ENCODE measurements around the gene APOBEC2. TPM values are rescaled to one million over a fixed set of nuclear protein-coding genes. Genes with fewer than 3 reads are reported as not detected.

The APOBEC2 gene
- polyA plus RNA-seq, 1 donor (not counting 4 experiments of a cell fraction or from before 2014, with no cell fraction given), result 0.05 TPM

GRCh38 chr6:41111017-41111416, 58.0 kb downstream of the APOBEC2 start:
- Histone ChIP-seq H3K9ac (ENCODE audit: control insufficient read depth, extremely low read depth, insufficient read depth, low read length) (no peak overlapping the region), H3K79me2 (ENCODE audit: control insufficient read depth, insufficient read depth, low read length) (no peaks in the 10 kb centered on the region), H3K4me3 (ENCODE audit: control insufficient read depth in 2 of 3, extremely low read depth in 1 of 3, insufficient read depth in 2 of 3, low read depth in 1 of 3, low read length in 3 of 3) (no peak overlapping the region), H3K4me2 (ENCODE audit: control insufficient read depth, extremely low read depth, insufficient read depth, low read depth, low read length) (peak overlapping the region; percentile 69), H3K9me1 (ENCODE audit: control insufficient read depth, extremely low read depth, insufficient read depth, low read length) (no peaks in the 10 kb centered on the region), H3K27me3 (ENCODE audit: control insufficient read depth, extremely low read depth, insufficient read depth, low read length) (no peaks in the 10 kb centered on the region), H3K27ac (ENCODE audit: control insufficient read depth, insufficient read depth, low read length) (no peak overlapping the region), H3K9me3 (ENCODE audit: control insufficient read depth, low read depth, low read length) (no peaks in the 10 kb centered on the region), H4K20me1 (ENCODE audit: control insufficient read depth, extremely low read depth, insufficient read depth, low read length) (no peaks in the 10 kb centered on the region), H3K36me3 (ENCODE audit: control insufficient read depth in 2 of 2, extremely low read depth in 1 of 2, insufficient read depth in 2 of 2, low read length in 2 of 2) (no peaks in the 10 kb centered on the region), H3K4me1 (ENCODE audit: control insufficient read depth, extremely low read depth, insufficient read depth, low read length) (peaks cover 10% of the 10 kb centered on the region), H2AFZ (ENCODE audit: control insufficient read depth, low read length) (peak overlapping the region; percentile 32)
- dilution Hi-C loops (cut with MboI; ENCODE audit: extremely low pct_ligation_motif_present, low sequenced_read_pairs), result no loop called here
- DNase-seq (ENCODE audit: low read depth, low spot score) (peak; percentile 75), FAIRE-seq (peak; percentile 94)
- TF ChIP-seq CTCF (optimal IDR thresholded peaks at IDR 0.05 in 1 of 3, IDR thresholded peaks at IDR 0.05 in 1 of 3, conservative IDR thresholded peaks at IDR 0.05 in 1 of 3; ENCODE audit: extremely low read depth in 1 of 3, insufficient read depth in 2 of 3, low read length in 3 of 3), result no peak
- TF ChIP-seq EZH2 (IDR thresholded peaks at IDR 0.05; ENCODE audit: low read length), result no peak

Other genes starting within 250 kb of the APOBEC2 start
- 0.23 to 0.50 TPM (median 0.34 TPM) in 3 replicates for gene UNC5CL, start 14.0 kb upstream of the APOBEC2 start, polyA plus RNA-seq
- gene TSPO2, start 10.7 kb upstream of the APOBEC2 start, polyA plus RNA-seq, result not detected in 3 replicates
- gene OARD1, start 19.2 kb downstream of the APOBEC2 start, polyA plus RNA-seq, result 12.7 to 20.3 TPM (median 13.1 TPM) in 3 replicates
- gene NFYA, start 19.8 kb downstream of the APOBEC2 start, polyA plus RNA-seq, result 13.6 to 22.1 TPM (median 17.1 TPM) in 3 replicates
- 0.26 to 0.73 TPM (median 0.51 TPM) in 3 replicates for gene TREML1, start 101.1 kb downstream of the APOBEC2 start, polyA plus RNA-seq
- gene TREM2, start 109.9 kb downstream of the APOBEC2 start, polyA plus RNA-seq, result 1.9 to 32.6 TPM (median 4.0 TPM) in 3 replicates
- 0.03 to 0.08 TPM (median 0.03 TPM) in 3 replicates for gene TREML2, start 147.9 kb downstream of the APOBEC2 start, polyA plus RNA-seq
- not detected in 3 replicates for gene TREML4, start 175.1 kb downstream of the APOBEC2 start, polyA plus RNA-seq
- gene TREM1, start 233.5 kb downstream of the APOBEC2 start, polyA plus RNA-seq, result not detected in 3 replicates